Measurements from ENCODE around the gene PTCH2. TPM values are rescaled to one million over a fixed set of nuclear protein-coding genes. Genes with fewer than 3 reads are reported as not detected.

Gene PTCH2
- total RNA-seq, 1 donor from 2014 or later, result 3.4 TPM

GRCh38 chr1:44830900-44831304 lies 12.2 kb downstream of the PTCH2 start:
- H3K4me3 Mint-ChIP-seq, result no peak overlapping the region
- TF ChIP-seq CTCF (conservative IDR thresholded peaks at IDR 0.05), result no peak
- DNase-seq (ENCODE audit: extremely low spot score, unreplicated experiment), result no peak
- peak overlapping the region; percentile 77 for H3K27ac Mint-ChIP-seq
- no peaks in the 10 kb centered on the region for H3K9me3 Mint-ChIP-seq
- H3K4me1 Mint-ChIP-seq (ENCODE audit: unreplicated experiment), result peaks cover 17% of the 10 kb centered on the region
- no peaks in the 10 kb centered on the region for H3K27me3 Mint-ChIP-seq
- H3K36me3 Mint-ChIP-seq, result no peaks in the 10 kb centered on the region

DNA sequence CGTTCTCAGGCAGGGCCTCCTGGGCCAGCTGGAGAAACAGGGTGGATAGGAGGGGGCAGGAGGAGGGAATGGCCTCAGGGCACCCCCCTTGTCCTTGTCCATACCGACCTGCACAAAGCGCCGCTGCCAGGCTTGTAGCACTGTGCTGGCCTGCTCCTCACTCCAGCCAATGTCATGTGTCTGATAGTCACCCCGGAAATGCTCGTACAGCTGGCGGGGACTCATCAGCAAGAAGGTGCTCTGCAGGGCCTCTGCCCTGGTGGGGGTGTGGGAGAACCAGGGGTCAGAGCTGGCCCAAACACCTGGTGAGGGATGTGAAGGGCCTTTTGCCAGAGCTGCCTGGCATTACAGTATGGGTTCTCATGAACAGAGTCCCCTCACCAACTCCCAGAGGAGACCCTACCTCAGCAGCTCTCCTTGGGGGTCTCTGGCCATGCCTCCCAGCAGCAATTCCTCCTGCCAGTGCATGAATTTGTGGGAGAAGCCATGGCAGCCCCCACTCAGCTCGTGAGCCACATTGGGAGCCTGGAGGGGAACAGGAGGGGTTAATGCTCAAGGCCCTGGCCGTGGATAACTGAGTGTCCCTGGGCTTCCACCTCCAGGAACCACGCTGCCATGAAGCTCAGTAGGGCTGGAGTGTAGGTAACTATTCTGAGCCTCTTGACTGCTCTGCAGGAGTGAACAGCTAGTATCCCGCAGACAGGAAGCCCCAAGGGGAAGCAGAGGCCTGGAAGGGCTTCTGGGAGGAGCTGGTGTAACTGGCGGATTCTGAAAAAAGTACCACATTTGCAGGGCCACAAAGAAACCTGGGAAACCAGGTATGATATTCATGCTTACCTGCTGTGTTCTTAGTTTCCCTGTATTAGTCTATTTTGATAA lies 13.3 kb downstream of the PTCH2 start:
- H3K27ac Mint-ChIP-seq, result no peak overlapping the region
- DNase-seq (ENCODE audit: extremely low spot score, unreplicated experiment), result no peak
- H3K4me1 Mint-ChIP-seq (ENCODE audit: unreplicated experiment), result peaks cover 12% of the 10 kb centered on the region
- H3K4me3 Mint-ChIP-seq, result no peak overlapping the region
- no peaks in the 10 kb centered on the region for H3K9me3 Mint-ChIP-seq
- TF ChIP-seq CTCF (conservative IDR thresholded peaks at IDR 0.05), result no peak
- H3K27me3 Mint-ChIP-seq, result no peaks in the 10 kb centered on the region
- no peaks in the 10 kb centered on the region for H3K36me3 Mint-ChIP-seq

- Mint-ChIP-seq H3K36me3 (no peaks in the 10 kb centered on the region), H3K4me1 (ENCODE audit: unreplicated experiment) (peaks cover 12% of the 10 kb centered on the region), H3K27ac (no peak overlapping the region), H3K4me3 (no peak overlapping the region), H3K27me3 (no peaks in the 10 kb centered on the region), H3K9me3 (no peaks in the 10 kb centered on the region)
- TF ChIP-seq CTCF (conservative IDR thresholded peaks at IDR 0.05), result no peak
- DNase-seq (ENCODE audit: extremely low spot score, unreplicated experiment), result no peak
These were observed 14.1 kb downstream of the PTCH2 start for GRCh38 chr1:44828841-44829440.

- Mint-ChIP-seq H3K4me1 (ENCODE audit: unreplicated experiment) (peaks cover 12% of the 10 kb centered on the region), H3K27me3 (no peaks in the 10 kb centered on the region), H3K36me3 (no peaks in the 10 kb centered on the region), H3K4me3 (no peak overlapping the region), H3K9me3 (no peaks in the 10 kb centered on the region), H3K27ac (no peak overlapping the region)
- DNase-seq (ENCODE audit: extremely low spot score, unreplicated experiment), result no peak
- TF ChIP-seq CTCF (conservative IDR thresholded peaks at IDR 0.05), result no peak
These were observed 14.9 kb downstream of the PTCH2 start for GRCh38 chr1:44828003-44828651.

- Mint-ChIP-seq H3K27ac (no peak overlapping the region), H3K36me3 (no peaks in the 10 kb centered on the region), H3K9me3 (no peaks in the 10 kb centered on the region), H3K4me1 (ENCODE audit: unreplicated experiment) (peaks cover 7% of the 10 kb centered on the region), H3K27me3 (no peaks in the 10 kb centered on the region), H3K4me3 (no peak overlapping the region)
- DNase-seq (ENCODE audit: extremely low spot score, unreplicated experiment), result no peak
- no peak for TF ChIP-seq CTCF (conservative IDR thresholded peaks at IDR 0.05)
These were observed 15.7 kb downstream of the PTCH2 start for GRCh38 chr1:44827197-44828002.

All from type B pancreatic cell (in vitro differentiated cells).